Muscle of back (tissue), 11 donors: ENCODE results near the gene TOP3B. TPM values are rescaled to one million over a fixed set of nuclear protein-coding genes. Genes with fewer than 3 reads are reported as not detected.
"Not testable (repeated sequence)": the region's sequence is repeated elsewhere in the genome, so short reads cannot be mapped to it uniquely, and the experiment has no call there.

Experiments
- DNase-seq, 3 donors: peaks; one replicate each; pipeline versions ENCODE4 v3.0.0 to v3.0.0-alpha.2; 2013
- polyA plus RNA-seq, 10 donors: library from polyadenylated mRNA; unstranded; fragments of 120-200 nt; gene quantifications; one replicate each; pipeline ENCODE4 v1.2.1, GENCODE V29; 2013; ENCODE audit not compliant: insufficient read length in 10 of 10

The TOP3B gene
- polyA plus RNA-seq, 10 donors: 10.2 to 23.6 (median 14.4) TPM

- DNase-seq: no peak
Measured at GRCh38 chr22:21946262-21946925, 36.2 kb downstream of the TOP3B start.

DNA sequence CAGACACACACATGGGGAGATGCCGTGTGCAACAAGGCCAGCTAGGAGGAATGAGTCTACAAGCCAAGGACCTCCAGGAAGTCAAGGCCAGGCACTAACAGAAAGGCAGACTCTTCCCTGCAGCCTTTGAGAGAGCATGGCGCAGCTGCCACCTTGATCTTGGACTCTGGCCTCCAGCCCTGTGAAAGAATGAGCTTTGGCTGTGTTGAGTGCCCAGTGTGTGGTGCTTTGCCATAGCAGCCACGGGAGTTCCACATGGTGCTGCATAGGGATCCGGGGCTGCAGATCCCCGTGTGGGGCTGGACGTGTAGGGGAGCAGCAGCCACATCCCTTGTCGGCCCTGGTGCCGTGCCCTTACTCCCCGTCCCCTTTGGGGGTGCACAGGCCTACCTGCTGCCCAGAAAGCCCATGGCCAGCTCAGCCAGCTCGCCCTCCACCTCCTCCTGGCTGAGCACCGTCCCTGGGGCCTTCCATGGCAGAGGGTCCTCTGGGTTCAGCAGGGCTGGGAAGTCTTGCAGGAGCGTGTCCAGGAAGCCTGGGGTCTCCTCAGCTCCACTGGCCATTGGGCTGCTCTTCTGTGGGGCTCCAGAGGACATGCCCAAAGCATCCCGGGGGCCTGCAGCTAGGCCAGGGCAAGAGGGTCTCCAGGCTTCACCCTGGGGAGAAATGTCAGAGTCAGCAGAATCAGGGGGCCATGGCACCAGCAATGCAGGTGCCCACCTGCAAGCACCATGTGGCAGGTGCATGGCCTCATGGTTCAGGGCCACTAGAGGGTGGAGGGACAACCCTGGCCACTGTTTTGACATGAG is 36.9 kb downstream of the TOP3B start:
- no peak for DNase-seq

- no peak for DNase-seq
Measured at GRCh38 chr22:21944871-21945270, 37.7 kb downstream of the TOP3B start.

- DNase-seq: no peak
Measured at GRCh38 chr22:21943571-21944448, 38.8 kb downstream of the TOP3B start.

GRCh38 chr22:21942407-21943343 is 39.9 kb downstream of the TOP3B start:
- DNase-seq: peak; percentile 62 to 82 (median 73)

DNA sequence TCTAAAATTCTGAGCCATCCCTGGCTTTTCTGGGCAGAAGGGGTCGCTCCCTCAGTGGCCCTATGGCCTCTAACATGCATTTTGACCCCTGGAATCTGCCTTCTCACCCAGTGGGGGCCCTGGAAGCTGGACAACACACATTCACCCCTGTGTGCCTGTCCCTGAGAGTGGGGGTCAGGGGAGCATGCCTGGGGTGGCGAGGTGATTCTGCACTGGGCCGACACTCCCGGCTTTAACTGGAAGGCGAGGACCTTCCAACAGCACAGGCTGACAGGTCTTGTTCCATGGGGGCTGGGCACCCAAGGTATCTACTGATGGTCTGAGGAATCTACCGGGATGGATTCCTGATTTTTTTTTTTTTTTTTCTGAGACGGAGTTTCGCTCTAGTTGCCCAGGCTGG is 40.7 kb downstream of the TOP3B start:
- no peak for DNase-seq

DNA sequence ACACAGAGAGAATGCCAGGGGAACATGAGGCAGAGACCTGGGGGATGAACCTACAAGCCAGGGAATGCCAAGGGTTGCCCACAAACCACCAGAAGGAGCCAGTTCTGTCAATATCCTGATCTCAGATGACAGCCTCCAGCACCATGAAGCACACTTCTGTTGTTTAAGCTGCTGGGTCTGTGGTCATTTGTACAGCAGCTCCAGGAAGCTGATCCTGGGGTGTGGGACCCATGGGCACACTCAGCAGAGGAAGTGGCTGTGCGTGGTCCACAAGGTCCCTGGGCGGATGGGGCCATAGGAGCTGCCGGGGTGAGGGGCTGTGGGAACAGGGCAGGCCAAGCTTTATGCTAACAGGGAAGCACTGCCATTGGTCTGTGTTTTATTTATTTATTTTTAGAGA is 42.1 kb downstream of the TOP3B start:
- no peak for DNase-seq

DNA sequence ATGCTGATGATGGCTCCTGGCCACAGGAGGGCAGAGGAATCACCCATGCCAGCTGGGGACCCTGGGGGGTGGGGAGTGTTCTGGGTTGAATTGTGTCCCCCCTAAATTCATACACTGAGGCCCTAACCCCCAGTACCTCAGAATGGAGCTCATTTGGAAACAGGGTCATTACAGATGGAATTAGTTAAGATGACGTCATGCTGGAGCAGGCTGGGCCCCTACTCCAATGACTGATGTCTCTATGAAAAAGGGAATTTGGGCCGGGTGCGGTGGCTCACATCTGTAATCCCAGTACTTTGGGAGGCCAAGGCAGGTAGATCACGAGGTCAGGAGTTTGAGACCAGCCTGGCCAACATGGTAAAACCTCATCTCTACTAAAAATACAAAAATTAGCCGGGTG is 42.7 kb downstream of the TOP3B start:
- not testable (repeated sequence) for DNase-seq

DNA sequence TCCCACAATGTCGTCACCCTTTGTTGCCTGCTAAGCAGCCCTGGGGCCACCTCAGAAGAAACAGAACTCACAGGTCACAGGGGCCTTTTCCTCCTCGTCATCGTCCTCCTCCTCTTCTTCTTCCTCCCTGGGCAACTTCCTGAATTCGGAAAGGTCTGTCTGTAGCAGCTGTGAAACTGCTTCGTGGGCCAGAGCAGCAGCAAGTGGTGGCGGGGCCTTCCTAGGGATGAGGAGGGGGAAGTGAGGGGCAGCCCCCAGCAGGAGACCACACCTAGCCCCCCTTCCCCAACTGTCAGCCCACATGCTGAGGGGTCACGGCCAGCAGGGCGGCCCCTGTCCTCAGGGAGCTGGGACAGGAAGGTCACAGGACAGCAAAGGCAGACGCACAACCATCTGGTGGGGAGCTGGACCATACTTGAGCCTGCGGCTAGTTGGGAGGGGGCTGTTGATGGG is 43.1 kb downstream of the TOP3B start:
- DNase-seq: peak in 1 of 3 donors; percentile 62

DNA sequence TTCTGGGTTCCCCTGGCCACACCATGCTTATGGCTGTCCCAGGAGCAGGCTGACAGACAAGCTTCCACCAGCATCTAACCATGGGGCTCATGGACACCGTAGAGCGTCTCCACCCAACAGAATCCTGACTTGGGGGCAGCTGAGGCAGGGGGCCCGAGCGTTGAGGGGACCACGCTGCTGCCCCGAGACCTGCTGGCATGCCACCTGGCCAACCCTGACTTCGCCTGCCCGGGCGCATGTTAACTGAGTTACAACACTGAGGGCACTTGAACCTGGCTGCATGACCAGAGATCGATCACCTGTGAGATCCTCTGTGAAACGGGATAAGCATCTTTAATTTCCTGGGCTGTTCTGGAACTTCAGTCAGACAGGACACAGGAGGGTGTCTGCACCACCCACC is 43.7 kb downstream of the TOP3B start:
- DNase-seq: no peak

DNA sequence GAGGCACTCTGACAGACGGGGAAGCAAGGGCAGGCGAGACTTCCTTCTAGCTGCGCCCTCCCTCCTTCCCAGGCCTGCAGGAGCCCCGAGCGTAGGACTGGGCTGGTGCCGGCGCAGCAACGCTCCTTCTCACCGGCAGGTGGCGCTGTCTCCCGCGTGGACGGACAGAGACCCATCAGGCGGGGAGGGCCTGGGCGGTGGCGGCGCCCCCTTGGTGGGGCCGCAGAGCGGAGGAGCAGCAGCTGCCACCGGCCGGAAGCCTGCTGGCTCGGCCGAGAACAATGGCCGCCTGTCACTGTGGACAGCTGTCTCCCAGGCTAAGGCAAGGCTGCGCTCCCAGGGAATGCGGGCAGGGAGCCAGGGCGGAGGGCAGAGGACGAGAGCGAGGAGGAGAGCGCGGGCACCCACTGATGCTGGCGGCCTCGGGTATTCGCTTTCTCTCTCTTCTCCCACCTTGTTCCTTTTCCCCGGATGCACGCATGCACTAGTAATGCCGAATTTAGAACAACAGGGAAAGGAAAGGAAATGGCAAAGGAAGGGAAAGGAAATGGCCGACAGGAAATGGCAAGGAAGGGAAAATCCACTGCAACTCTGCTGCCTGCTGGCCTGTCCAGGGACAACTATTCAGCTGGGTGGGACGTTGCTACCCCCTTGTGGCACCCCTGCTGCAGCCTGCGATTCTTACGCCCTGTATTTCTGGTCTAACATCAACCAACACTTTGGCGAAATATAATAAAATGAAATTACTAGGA is 44.3 kb downstream of the TOP3B start:
- DNase-seq: peak; percentile 92 to 98 (median 96)

DNA sequence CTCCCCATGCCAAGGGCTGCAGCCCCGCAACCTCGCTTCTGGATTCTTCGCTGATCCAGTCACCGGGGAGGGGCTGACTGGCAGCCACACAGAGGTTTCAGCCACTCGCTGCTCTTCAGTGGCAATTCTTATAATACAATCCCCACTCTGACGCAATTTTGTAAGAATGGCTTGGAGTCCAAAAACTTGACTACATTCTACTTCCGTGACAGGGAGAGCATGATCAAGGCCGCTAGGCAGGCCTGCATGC is 44.8 kb downstream of the TOP3B start:
- DNase-seq: no peak

DNA sequence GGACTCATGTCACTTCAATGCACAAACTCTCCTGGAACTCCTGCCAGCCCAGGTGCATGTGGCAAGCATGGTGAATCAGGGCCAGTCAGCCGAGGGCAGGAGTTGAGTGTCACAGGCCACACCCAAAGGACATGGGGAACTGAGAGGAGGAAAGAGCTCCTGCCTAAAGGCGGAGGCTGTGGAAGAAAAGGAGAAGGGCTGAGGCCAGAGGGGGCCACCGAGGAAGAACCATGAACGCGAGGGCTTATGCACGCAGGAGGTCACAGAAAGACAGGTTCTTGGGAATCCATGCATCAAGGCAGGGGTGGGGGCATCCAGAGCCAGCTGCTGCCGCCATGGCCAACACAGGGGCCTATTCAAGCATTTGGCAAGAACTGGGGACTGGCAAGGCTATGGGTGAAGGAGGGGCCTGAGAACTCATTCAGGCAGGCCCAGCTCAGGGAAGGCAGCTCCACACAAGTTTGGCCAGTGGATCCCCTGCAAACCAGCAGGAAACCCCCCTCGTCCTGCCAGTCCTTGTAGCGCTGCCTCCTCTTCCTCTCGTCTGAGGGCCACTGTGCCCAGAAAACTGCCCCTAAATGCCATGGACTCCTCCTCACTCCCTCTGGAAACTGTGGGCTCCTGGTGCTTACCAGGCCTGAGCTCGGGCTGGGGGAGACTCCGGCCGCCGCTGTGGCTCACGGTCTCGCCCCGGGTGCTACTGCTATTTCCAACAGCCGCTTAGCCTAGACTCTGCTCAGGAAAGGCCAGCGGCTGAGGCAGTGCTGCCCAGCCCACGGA is 45.4 kb downstream of the TOP3B start:
- DNase-seq: peak in 2 of 3 donors; percentile 55 to 71

GRCh38 chr22:21936151-21936775 is 46.3 kb downstream of the TOP3B start:
- no peak for DNase-seq

GRCh38 chr22:21933910-21934309 is 48.7 kb downstream of the TOP3B start:
- DNase-seq: no peak

DNA sequence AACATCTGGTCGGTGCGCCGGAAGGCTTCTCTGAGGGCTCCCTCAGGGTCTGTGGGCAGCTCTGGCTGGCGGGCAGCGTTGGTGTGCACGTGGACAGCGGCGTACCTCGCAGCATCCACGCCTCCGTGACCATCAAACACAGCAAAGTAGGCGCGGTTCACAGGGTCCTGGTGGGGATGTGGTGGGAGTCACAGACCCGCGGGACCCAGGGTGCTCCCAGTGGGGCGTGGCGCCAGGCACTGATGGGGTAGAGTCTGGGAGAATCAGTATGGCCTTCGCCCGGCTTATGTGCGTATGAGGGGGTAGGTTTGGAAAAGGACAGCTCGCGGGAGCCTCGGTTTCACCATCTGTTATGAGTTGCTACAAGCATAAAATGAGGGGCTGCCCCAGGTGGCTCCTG is 49.2 kb downstream of the TOP3B start:
- no peak for DNase-seq

- DNase-seq: no peak
Measured at GRCh38 chr22:21932347-21932746, 50.2 kb downstream of the TOP3B start.

- DNase-seq: no peak
Measured at GRCh38 chr22:21931056-21931455, 51.5 kb downstream of the TOP3B start.

DNA sequence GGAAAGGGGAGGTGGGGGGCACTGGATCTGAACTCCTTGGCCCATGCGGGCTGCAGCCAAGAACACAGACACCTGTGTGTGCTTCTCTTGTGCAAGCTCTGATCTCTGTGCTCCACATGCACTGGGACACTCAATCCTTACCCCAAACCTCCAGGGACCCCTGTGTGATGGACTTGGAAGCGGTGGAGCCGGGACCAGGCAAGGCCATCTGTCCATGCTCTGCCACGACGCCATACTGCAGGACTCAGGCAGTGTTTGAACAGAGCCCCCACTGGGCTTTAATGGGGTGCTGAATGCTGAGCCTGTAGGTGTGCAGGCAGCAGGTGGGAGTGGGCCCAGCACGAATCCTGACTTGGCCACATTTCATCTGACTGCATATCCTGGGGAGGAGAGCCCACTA is 53.3 kb downstream of the TOP3B start:
- DNase-seq: no peak
